ENCODE data around the gene C10orf67.

GRCh38 chr10:23383637-23384036, 39.0 kb upstream of the C10orf67 start:
- TF ChIP-seq USF1 (IDR thresholded peaks at IDR 0.05), result no peak
- no peak for TF ChIP-seq RAD21 (IDR thresholded peaks at IDR 0.05; ENCODE audit: low read depth)
- TF ChIP-seq EP300 (IDR thresholded peaks at IDR 0.05; ENCODE audit: borderline replicate concordance), result no peak
- no peak for TF ChIP-seq NFIC (IDR thresholded peaks at IDR 0.05)
- no peak for TF ChIP-seq ZBTB7A (IDR thresholded peaks at IDR 0.05; ENCODE audit: low read depth)
- no peak for TF ChIP-seq MAX (IDR thresholded peaks at IDR 0.05)
- TF ChIP-seq CEBPB (IDR thresholded peaks at IDR 0.05), result no peak
- no peak for TF ChIP-seq TEAD4 (IDR thresholded peaks at IDR 0.05)
- TF ChIP-seq TCF12 (IDR thresholded peaks at IDR 0.05; ENCODE audit: low read depth), result no peak
- no peak for TF ChIP-seq TAF1 (IDR thresholded peaks at IDR 0.05; ENCODE audit: low read depth)
- TF ChIP-seq CREB1 (IDR thresholded peaks at IDR 0.05; ENCODE audit: low read depth), result no peak
- no peak for TF ChIP-seq REST (IDR thresholded peaks at IDR 0.05; ENCODE audit: low read depth)
- no peak for TF ChIP-seq YY1 (IDR thresholded peaks at IDR 0.05; ENCODE audit: low read depth)
- TF ChIP-seq FOXM1 (IDR thresholded peaks at IDR 0.05; ENCODE audit: borderline replicate concordance, low read depth), result no peak

Data from Ishikawa (cell line).